Body of pancreas (tissue), 4 donors: Measurements from ENCODE around the gene FAM222B. TPM values are rescaled to one million over a fixed set of nuclear protein-coding genes. Genes with fewer than 3 reads are reported as not detected.

ENCODE experiments used
- ATAC-seq: fragments of 150-250 bp; one replicate; pipeline ENCODE4 v1.9.1; 2016
- DNase-seq, 4 donors: peaks; one replicate each; pipeline ENCODE4 v3.0.0-alpha.2; 2019
- H3K27ac ChIP-seq, 4 donors: fragments of 200-600 bp; sonication (generic); 1 replicate in 3 of 4; 2 replicates in 1 of 4; pipeline versions ENCODE4 v1.5.1 to v1.6.1; 2016 to 2019; ENCODE audit warnings: mild to moderate bottlenecking in 1 of 4, mixed read lengths in 1 of 4, moderate library complexity in 1 of 4
- H3K27me3 ChIP-seq, 2 donors: fragments of 200-600 bp; sonication (generic); one replicate each; pipeline ENCODE4 v1.6.0; 2016; ENCODE audit warnings: mild to moderate bottlenecking in 1 of 2
- H3K36me3 ChIP-seq, 2 donors: fragments of 200-600 bp; sonication (generic); replicated peaks in 1 of 2; 2 replicates each; pipeline ENCODE4 v1.5.1; 2016; ENCODE audit warnings: low read depth in 2 of 2; ENCODE audit not compliant: insufficient read depth in 1 of 2
- H3K4me1 ChIP-seq: fragments of 200-600 bp; sonication (generic); one replicate; pipeline ENCODE4 v1.6.0; 2016
- H3K4me3 ChIP-seq, 2 donors: fragments of 200-600 bp; sonication (generic); 1 replicate in 1 of 2; 2 replicates in 1 of 2; pipeline ENCODE4 v1.5.1; 2016 to 2019
- H3K9me3 ChIP-seq, 3 donors: fragments of 200-600 bp; sonication (generic); 1 replicate in 2 of 3; 2 replicates in 1 of 3; pipeline ENCODE4 v1.5.1; 2016
- POLR2A ChIP-seq, 3 donors: fragments of 450-650 bp; IDR thresholded peaks; one replicate each; pipeline ENCODE4 v1.6.1; 2016; ENCODE audit warnings: antibody characterized with exemption in 3 of 3, mild to moderate bottlenecking in 2 of 3
- WGBS, 2 donors: methylation state at CpG; one replicate each; pipeline ENCODE4 v1.1.5; 2017; 5-methylcytosine and 5-hydroxymethylcytosine counted together
- intact Hi-C: fragments of 100-400 bp; cut with DNase I; formaldehyde crosslinking; loops from one replicate; pipeline ENCODE4 v1.15.1; 2023
- total RNA-seq, 2 donors: library from RNA; depleted of rRNA; stranded (reverse); fragments of >200 nt; gene quantifications; one replicate each; pipeline ENCODE4 v1.1.0, GENCODE V29; 2016
- TF ChIP-seq, protein P1 (sequence below), 7 experiments: fragments of 450-650 bp in 4 of 7; fragments of 200-600 bp in 3 of 7; sonication (generic) in 3 of 7; IDR thresholded peaks; one replicate each; pipeline ENCODE4 v1.5.1; 2016 to 2019; ENCODE audit warnings: antibody characterized with exemption in 7 of 7

FAM222B gene
- total RNA-seq, 2 donors from 2014 or later = 9.9 to 15.3 TPM

DNA sequence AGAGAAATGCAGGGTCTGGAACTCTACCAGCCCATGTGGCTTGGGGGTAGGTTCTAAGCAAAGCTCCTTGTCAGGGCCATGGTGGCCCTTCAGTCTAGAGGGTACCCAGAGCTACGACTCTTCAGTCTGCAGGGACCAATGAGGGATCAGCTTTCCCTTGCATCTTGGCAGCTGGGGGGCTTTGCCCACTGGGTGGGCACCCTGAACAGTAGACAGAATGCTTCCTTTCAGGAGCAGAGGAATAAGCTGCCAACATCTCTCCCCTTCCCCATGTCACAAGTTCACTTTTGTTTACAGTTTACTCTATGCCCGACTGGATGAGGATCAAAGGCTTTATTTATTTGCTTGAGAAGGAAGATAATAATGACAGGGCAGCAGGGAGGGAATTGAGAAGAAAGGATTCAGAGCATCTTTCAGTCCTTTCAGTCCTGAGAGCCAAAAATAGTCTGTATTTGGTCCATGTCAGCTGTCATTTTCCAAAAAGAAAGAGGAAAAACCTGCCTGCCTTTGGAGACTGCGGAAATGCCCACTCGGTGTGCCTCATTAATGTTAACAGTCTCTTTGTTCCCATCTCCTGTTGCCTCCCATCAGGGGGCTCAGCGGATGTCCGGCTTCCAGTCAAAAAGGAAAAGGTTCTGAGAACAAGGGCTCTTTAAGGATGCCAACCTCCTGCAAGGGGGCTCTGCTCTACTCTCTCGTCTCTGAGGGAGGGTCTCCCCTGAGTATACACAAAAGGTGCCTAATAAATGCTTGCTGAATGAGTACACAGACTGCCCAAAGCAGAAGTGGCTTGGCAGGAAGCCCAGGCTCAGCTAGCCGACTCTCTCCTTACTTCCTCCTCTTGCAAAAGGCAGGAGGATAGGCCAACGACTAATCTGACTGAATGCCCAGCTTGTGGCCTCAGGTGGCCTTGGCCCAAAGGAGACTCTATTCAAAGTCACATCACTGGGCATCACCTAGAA is 81.7 kb downstream of the FAM222B start:
- no peak for TF ChIP-seq POLR2A (IDR thresholded peaks at IDR 0.05)
- TF ChIP-seq, protein P1, sequence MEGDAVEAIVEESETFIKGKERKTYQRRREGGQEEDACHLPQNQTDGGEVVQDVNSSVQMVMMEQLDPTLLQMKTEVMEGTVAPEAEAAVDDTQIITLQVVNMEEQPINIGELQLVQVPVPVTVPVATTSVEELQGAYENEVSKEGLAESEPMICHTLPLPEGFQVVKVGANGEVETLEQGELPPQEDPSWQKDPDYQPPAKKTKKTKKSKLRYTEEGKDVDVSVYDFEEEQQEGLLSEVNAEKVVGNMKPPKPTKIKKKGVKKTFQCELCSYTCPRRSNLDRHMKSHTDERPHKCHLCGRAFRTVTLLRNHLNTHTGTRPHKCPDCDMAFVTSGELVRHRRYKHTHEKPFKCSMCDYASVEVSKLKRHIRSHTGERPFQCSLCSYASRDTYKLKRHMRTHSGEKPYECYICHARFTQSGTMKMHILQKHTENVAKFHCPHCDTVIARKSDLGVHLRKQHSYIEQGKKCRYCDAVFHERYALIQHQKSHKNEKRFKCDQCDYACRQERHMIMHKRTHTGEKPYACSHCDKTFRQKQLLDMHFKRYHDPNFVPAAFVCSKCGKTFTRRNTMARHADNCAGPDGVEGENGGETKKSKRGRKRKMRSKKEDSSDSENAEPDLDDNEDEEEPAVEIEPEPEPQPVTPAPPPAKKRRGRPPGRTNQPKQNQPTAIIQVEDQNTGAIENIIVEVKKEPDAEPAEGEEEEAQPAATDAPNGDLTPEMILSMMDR (IDR thresholded peaks at IDR 0.05) = no peak
- H3K27ac ChIP-seq = peak overlapping the region in 2 of 4 donors; percentile 32 to 53
- DNase-seq (peak; percentile 62 to 81 (median 74)), ATAC-seq (peak; percentile 66)
- no peak overlapping the region for H3K4me3 ChIP-seq
- 46 to 49% methylated on average over 9 of the region's 9 CpGs for WGBS, 2 donors
- H3K9me3 ChIP-seq = no peaks in the 10 kb centered on the region
- H3K27me3 ChIP-seq = no peaks in the 10 kb centered on the region
- peaks cover 5 to 8% of the 10 kb centered on the region in 2 donors for H3K36me3 ChIP-seq
- peaks cover 23% of the 10 kb centered on the region for H3K4me1 ChIP-seq
- intact Hi-C loops = no loop called here

DNA sequence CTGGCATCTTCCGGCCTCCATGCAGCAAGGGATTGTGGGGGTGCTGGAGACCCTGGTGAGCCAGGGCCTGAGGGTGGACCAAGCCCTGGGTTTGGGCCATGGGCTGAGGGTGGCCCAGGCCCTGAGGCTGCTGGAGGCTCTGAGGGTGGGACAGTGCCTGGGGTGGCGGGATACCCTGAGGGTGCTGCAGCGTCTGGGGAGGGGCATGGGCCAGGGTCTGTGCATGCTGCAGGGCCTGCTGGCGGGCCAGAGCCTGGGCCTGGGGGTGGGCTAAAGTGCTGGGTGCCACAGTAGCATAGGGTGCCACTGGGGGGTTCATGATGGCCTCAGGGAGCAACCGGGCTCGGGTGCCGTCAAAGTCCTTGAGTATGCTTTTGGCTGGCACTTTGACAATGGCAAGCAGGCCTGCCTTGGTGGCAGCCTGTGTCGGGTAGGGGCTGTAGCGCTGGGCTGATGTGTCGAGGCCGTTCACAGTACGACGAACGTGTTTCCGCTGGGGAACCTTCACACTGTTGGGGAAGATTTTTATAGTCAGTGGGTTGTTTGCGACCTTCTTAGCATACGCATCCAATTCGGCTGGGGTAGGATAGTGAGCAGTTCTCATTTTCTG is 83.2 kb downstream of the FAM222B start:
- Histone ChIP-seq H3K27me3 (no peaks in the 10 kb centered on the region), H3K27ac (no peak overlapping the region), H3K9me3 (no peaks in the 10 kb centered on the region), H3K4me1 (peaks cover 23% of the 10 kb centered on the region), H3K4me3 (no peak overlapping the region), H3K36me3 (peaks cover 4 to 5% of the 10 kb centered on the region in 2 donors)
- no peak for ATAC-seq
- DNase-seq = no peak
- WGBS, 2 donors = 84 to 89% methylated on average over 13 to 16 of the region's 18 CpGs
- no peak for TF ChIP-seq POLR2A (IDR thresholded peaks at IDR 0.05)
- TF ChIP-seq, protein P1 (IDR thresholded peaks at IDR 0.05) = no peak
- intact Hi-C loops = no loop called here

DNA sequence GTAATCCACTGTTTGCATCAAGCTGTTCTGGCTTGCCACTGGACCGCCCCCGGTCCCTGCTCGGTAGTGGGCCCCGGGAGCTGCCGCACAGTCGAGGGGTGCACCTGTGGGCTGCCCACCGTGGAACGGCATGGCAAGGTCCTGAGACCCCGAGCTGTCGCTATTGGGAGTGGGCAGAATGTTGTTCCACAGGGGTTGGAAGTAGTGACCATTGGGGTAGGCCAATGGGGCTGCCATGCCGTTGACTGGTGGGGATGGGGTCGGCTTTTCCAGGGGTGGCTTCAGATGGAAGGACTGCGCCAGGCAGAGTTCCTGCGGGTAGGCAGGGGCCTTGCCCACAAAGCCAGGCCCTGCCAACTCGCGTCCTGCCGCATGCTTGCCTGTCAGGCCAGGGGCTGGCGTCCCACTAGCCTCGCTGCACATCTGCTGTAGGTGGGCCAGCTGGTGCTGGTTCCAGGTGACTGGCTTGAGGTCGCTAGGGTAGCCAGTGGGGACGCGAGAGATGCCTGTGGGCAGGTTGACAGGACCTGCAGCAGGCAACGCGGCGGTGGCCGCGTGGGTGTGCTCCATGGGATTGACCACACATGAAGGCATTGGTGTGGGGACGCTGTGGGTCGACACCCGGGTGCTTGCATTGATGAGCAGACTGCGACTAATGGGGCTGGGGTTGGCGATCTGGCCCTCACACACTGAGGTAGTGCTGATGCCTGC is 84.0 kb downstream of the FAM222B start:
- Histone ChIP-seq H3K27me3 (no peaks in the 10 kb centered on the region), H3K4me3 (no peak overlapping the region), H3K9me3 (no peaks in the 10 kb centered on the region), H3K4me1 (peaks cover 18% of the 10 kb centered on the region), H3K27ac (no peak overlapping the region), H3K36me3 (peaks cover 4 to 5% of the 10 kb centered on the region in 2 donors)
- no peak for TF ChIP-seq POLR2A (IDR thresholded peaks at IDR 0.05)
- TF ChIP-seq, protein P1 (IDR thresholded peaks at IDR 0.05) = no peak
- WGBS, 2 donors = 93 to 97% methylated on average over 13 to 26 of the region's 32 CpGs
- no peak for DNase-seq
- intact Hi-C loops = no loop called here
- no peak for ATAC-seq

DNA sequence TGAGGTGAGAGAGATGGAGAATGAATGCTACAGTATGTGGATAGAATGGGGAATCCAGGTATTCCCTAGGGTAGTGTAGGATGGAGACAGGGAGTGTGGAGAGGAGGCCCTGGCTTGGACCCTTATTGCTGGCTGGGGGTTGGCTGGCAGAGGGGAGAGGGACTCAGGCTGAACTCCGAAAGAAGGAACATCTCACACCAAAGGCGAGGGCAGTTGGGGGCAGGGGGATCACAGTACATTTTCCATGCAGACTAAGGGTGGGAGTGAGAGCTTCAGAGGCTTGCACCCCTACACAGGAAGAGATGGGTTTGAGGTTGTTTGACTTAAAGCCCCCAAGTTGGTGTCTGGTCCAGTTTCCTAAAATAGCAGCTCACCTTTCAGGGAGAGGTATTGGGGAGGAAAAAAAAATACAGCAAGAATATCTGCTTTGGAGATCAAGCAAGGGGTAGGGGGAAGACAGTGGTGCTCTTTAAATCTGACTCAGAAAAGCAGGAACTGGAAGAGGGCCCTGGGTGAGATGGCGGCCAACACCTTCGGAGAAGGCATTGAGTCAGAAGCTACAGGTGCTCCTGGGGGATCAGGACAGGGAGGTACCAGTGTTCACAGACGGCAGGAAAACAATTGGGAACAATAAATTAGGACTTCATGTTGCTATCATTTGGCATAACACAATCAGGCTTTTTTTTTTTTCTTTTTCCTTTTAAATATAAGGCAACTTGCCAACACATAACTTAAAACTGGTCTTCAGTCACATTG is 86.4 kb downstream of the FAM222B start:
- peaks cover 4 to 5% of the 10 kb centered on the region in 2 donors for H3K36me3 ChIP-seq
- 64 to 69% methylated on average over 5 of the region's 5 CpGs for WGBS, 2 donors
- DNase-seq (no peak), ATAC-seq (no peak)
- H3K27ac ChIP-seq = peak overlapping the region in 1 of 4 donors; percentile 6
- no peak overlapping the region for H3K4me3 ChIP-seq
- H3K4me1 ChIP-seq = peaks cover 11% of the 10 kb centered on the region
- no peaks in the 10 kb centered on the region for H3K9me3 ChIP-seq
- intact Hi-C loops = no loop called here
- H3K27me3 ChIP-seq = no peaks in the 10 kb centered on the region
- TF ChIP-seq POLR2A (IDR thresholded peaks at IDR 0.05) = no peak
- TF ChIP-seq, protein P1 (IDR thresholded peaks at IDR 0.05) = no peak
